NCI-H146 (cell line): Measurements from ENCODE around the gene SELENON.
"Not testable (repeated sequence)": the region's sequence is repeated elsewhere in the genome, so short reads cannot be mapped to it uniquely, and the experiment has no call there.

ENCODE experiments used
- DNase-seq: peaks from one replicate; lab custom pipeline; 2025; lab: John Stamatoyannopoulos, UW

SELENON gene

DNA sequence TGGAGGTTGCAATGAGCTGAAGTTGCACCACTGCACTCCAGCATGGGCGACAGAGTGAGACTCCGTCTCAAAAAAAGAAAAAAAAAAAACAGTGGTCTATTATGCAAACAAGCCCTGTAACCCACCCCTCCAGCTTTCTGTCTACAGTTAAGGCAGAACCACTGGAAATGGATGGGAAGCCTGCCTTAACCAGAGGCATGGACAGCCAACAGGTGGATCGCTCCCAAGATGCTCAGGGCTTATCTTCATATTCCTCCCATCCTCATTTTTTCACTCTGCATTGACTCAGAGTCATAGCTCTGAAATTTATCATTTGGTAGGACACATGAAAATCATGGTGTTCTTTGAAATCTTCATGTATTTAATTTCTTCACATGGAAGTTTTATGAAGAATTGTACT lies 28.5 kb downstream of the SELENON start:
- no peak for DNase-seq

DNA sequence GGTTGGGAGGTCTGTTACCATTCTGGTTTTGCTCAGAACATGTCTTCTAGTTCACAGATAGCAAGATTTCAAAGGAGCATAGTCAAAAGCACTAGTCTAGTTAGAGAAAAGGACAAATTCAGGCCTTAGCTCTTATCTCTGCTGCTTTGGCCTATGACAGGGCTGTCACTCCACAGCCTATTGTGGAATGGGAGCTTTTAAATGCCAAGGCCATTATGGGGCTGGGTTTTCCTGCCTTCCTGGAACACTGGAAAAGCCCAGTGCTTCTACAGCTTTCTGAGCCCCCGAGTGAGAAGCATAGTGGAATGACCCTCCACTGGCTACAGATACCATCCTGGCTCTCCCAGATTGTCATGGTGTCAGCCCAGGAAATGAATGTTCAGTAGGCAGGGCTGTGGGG lies 29.1 kb downstream of the SELENON start:
- DNase-seq, result no peak

DNA sequence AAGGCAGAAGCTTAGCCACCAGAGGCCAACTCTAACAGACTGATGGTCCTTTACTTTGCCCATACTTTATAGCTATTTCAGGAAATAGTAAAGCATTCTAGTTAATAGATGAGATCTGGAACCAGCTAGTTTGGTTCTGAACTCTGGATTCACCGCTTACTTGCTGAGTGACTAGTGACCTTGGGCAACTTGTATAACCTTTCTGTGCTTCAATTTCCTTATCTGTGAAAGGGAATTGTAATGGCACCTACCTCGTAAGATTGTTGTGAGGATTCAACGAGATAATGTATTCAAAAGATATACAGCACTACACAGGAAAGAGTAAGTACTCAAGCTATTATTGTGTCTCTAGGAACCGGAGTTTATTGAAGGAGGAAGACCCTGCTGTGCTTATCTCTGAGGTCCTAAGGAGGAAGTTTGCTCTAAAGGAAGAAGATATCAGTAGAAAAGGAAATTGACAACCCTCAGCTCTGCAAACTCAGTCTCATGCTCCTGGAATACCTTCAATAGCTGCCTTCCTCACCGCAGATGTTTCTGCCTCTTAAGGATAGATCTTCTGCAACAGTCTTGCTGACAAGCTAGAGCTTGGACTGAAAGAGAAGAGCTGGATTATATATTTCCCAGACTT lies 31.7 kb downstream of the SELENON start:
- no peak for DNase-seq

DNA sequence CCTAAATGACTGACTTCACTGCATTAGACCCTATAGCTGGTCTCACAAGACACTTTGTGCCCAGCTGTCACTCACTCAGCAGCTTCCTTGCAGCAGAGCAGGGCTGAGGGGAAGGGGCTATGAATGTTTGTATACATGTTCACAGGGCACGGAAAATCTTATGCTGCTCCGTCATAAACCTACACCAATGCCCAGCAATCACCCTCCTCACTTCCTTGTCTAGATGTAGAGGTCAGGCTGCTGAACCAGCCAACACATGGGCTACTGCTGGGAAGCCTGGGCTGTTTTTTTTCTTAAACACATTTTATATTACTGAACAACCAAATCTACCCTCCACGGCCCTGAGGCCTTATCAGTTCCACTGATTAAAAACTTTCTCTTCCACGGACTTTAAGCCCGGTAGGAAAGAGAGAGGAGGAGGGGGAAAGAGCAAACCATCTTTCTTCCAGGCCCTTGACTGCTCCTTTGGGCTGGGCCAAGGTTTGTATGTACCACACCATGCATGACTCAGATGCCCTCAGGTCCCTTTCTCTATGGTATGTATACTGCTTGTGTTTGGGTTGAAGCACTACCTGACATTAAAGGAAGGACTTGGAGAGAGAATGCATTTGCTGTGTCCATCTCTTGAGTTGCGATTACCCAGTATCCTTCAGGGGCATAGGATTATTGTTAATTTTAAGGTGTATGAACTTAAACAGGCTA lies 32.5 kb downstream of the SELENON start:
- no peak for DNase-seq

DNA sequence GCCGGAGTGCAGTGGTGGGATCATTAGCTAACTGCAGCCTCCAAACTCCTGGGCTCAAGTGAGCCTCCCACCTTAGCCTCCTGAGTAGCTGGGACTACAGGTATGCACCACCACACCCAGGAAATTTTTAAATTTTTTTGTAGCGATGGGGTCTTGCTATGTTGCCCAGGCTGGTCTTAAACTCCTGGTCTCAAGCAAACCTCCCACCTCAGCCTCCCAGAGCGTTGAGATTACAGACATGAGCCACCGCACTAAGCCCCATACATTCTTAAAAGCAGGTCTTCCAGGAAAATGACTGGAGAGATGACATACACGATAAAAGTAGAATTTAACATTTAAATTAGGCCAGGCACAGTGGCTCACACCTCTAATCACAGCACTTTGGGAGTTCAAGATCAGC lies 33.2 kb downstream of the SELENON start:
- DNase-seq, result no peak

DNA sequence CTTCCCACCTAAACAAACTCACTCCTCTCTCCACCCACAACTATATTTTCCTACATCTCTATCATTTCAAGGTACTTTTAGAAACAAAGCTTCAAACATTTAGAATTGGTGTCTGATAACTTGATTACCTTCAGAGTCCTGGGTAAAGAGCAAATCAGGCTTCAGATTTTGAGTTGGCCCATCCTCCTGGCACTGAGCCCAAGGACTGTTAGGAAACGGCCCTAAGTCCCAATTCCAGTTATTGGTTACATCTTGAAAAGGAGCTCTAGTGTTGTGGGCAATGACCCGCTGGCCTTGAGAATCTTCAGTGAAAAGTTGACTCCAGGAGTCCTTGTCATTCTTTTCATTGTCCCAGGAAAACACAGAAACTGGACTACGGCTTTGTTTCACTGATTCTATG lies 34.9 kb downstream of the SELENON start:
- DNase-seq, result no peak

DNA sequence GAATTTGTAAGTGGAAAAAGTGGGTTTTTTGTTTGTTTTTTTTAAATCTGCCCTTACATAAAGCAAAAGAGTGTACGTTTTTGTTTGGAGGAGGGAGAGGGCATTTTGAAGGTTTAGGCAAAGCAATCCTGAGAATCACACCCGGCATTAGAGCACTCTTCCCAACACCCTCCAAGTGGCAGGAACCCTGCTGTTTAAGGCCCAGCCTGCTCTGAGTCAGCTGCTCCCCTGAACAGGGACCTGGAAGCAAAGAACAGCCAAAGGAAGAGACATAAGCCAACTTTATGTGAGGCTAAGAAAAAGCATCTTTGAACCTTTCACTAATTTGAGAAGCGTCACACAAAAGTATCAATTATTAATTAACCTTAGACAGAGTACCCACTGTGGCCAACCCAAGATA lies 36.7 kb downstream of the SELENON start:
- no peak for DNase-seq

DNA sequence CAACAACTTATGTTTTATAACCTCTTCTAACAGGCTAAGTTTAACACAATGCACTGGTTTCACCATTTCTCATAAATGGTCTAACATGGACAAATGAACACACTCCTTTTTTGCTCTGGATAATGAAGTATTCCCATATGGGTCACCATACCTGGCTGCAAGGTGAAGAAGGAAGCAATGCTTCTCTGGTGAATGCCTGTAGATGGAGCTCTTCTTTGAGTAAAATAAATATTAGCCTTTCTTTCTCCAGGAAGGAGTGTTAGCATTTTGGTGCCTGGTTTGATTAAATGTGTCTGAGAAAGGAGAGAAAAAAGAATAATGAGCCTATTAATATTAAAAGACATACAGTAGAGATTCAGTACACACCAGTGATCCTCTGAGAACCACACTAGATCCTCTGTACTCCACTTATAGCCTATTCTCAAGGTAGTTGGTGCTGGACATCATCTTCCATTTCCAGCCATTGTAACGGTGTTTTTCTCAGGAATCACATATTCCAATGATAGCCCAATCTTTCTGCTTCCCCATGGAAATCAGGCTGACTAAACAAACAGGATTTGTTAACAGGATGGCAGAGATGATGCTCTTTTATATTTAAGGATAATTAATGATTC lies 37.4 kb downstream of the SELENON start:
- DNase-seq, result peak; percentile 17

DNA sequence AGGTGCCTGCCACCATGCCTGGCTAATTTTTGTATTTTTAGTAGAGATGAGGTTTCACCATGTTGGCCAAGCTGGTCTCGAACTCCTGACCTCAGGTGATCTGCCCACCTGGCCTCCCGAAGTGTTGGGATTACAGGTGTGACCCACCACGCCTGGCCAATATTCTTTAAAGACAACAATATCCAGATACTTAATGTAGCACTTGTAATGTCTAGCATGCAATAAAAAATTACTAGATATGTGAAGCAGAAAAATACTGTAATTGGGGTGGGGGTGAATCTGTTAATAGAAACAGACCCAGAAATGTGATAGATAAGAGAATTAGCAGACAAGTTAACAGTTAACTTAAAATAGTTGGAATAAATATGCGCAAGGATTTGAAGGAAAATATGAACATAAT lies 39.8 kb downstream of the SELENON start:
- DNase-seq, result not testable (repeated sequence)

DNA sequence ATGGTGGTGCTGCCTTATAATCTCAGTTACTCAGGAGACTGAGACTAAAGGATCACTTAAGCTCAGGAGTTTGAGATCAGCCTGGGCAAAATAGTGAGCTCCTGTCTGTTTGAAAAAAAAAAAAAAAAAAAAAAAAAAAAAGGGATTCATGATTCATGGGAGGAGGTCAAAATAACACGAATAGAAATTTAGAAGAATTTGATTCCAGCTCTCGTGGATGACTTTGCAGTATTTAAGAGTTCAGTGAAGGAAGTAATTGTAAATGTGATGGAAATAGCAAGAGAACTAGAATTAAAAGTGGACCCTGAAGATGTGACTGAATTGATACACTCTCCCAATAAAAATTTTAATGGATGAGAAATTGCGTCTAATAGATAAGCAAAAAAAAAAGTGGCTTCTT lies 43.5 kb downstream of the SELENON start:
- no peak for DNase-seq

DNA sequence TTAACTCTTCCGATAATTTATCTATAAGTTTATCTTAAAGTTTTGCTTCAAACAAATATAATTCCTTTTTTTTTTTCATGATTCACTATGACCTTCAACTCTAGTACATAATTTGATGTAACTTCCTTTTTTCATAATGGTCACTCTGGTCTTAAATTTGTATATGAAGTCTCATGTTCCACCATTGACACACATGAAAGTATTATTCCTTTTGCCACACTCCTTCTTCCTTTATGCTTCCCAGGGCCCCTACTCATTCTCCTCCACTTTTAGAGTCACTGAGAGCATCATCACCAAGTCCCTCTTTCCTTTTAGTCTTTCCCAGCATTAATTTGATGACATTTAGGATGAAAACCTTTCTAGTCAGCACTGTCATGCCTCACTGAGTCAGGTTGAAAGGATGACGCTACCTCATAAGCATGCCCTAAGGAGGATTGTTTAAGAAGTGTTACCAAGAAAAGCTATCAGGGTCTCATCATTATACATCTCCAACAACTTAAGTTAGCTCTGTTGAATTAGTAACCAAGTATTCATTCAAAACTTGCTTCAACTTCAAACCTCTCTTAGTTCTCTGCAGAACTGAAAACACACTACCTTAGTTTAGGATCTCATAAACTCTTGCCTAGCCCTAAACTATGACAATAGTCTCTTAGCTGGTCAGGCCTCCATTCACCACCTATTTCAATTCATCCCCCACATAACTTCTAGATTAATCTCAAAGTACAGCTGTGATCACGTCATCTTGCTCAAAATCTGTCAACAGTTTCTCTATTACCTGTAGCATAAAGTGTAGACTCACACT lies 44.7 kb downstream of the SELENON start:
- DNase-seq, result no peak

DNA sequence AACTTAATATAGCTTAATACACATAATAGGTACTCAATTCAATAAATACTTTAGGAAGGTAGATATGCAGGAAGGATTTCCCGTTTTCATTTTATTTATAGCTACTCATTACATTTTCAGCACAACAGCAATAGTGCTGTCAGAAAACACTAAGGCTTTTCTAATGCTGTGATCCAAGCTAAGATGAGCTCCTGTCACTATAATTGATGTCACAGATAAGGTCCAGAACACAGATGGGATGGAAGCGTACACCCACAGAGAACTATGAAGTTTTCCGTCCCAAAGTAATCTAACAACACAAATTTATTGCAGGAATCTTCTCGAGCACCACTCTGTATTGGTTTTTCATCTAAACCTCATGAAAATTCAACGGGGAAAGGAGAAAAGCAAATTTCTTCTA lies 45.7 kb downstream of the SELENON start:
- DNase-seq, result no peak

DNA sequence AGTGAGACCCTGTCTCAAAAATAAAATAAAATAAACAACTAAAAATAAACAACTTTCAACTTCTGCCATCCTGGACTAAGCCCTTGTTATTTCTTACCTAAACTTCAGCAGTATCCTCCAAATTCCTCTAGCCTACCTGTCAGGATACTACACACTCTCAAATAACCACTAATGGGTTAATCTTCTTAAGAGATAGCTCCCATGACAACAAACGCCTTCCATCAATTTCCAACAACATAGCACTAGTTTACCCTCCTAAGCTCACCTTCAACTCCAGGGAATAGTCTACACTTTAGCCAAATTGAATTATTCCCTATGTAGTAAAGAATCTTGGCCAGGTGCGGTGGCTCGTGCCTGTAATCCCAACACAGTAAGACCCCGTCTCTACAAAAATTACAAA lies 47.9 kb downstream of the SELENON start:
- DNase-seq, result no peak

DNA sequence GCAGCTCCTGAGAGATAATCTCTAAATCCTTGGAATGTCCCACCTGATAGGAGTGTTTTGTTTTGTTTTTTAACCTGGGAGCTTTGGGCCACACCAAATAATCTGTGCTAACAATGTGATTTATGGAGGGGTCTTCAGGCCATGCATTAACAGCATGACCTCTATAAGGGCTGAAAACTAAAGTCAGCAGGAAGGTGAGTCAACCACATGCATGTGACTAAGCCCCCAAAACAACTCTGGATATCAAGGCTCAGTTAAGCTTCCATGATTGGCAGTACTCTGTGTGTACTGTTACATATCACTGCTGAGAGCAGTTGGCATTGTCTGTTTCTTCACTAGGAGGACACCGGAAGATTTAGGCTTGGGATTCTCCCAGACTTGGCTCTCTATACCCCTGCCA lies 48.5 kb downstream of the SELENON start:
- no peak for DNase-seq

DNA sequence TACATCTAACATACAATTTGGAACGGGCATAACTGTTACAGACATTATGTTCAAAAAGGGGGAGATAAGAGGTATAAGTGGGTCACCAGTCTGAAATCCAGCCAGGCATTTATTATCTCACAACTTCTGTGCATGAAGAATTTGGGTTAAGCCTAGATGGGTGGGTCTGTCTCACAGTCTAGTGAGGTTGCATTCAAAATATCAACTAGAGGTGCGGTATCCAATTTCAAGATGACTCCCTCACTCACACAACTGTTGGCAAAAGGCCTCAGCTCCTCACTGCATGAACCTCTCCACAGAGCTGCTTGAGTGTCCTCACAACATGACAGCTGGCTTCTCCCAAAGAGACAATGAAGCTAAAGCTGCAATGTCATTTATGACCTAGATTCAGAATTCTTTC lies 54.6 kb downstream of the SELENON start:
- DNase-seq, result no peak

DNA sequence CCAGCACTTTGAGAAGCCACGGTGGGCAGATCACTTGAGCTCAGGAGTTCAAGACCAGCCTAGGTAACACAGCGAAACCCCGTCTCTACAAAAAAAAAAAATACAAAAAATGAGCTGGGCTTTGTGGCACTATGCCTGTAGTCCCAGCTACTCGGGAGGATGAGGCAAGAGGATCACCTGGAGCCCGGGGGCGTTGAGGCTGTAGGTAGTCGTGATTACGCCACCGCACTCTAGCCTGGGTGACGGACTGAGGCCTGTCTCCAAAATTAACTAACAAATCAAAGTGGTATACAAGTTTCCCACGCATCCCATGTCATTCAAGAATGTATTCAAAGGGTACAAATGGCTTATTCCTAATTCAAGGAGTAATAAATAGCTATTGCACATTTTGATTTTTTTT lies 56.9 kb downstream of the SELENON start:
- no peak for DNase-seq

DNA sequence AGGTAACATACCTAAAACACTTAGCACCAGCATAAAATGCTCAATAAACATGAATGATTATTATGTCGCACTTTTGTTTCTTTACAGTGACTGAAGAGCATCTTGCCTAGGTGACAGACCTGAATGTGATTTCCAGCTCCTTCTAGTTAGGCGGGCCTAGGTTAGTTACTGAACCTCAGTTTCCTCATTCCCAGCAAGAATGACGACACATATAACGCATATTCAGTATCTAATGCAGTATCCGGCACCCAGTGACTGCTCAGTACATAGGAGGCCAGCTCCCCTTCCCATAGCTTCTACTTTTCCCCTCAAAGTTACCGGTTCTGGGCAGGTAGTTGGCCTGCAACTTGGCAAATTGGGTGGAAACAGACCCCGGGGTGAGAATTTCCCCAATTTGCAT lies 58.5 kb downstream of the SELENON start:
- DNase-seq, result no peak

DNA sequence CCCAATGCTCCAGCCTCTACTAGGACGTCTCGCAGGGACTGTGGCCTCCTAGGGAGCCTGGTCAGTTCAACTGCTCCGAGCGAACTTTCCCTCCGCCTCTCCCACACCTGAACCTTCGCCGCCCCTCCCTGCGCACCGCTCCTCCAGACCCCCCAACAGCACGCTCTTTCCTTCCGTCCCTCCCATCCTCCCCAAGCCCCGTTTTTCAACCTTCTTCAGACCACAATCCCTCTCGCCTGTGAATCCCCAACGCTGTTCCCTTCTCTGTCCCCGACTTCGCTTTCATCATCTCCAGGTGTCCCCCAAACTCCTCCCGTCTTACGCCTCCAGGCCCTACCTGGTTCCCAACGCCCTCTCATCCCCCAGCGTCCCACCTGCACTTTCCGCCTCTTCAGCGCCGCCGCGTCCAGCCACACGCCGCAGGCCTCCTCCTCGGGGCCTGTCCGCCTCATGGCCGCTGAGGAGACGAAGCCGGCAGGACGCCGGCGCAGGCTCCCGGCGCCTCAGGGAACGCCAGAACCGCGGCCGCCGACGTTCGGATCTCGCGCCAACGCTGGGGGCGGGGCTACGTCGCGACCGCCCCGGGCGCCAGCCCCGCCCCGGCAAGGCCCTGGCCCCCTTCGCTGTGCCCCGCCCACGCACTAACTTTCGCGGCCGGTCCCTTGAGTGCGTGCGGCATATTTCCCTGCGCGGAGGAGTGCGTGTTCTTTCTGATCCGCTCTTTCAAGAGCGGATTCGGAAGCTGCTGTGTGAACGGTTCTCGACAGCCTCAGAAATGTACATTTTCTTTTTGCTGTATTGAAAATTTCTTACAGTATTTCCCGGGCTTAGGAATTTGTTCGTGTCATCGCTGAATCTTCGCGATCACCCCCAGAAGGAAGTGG lies 59.2 kb downstream of the SELENON start, which contains the start of gene AUNIP:
Gene AUNIP, minus strand, starts transcription at position 552 of the 884 bp plus-strand sequence. Its CDS starts 100 bp downstream, at position 452.
- peak; percentile 75 for DNase-seq

DNA sequence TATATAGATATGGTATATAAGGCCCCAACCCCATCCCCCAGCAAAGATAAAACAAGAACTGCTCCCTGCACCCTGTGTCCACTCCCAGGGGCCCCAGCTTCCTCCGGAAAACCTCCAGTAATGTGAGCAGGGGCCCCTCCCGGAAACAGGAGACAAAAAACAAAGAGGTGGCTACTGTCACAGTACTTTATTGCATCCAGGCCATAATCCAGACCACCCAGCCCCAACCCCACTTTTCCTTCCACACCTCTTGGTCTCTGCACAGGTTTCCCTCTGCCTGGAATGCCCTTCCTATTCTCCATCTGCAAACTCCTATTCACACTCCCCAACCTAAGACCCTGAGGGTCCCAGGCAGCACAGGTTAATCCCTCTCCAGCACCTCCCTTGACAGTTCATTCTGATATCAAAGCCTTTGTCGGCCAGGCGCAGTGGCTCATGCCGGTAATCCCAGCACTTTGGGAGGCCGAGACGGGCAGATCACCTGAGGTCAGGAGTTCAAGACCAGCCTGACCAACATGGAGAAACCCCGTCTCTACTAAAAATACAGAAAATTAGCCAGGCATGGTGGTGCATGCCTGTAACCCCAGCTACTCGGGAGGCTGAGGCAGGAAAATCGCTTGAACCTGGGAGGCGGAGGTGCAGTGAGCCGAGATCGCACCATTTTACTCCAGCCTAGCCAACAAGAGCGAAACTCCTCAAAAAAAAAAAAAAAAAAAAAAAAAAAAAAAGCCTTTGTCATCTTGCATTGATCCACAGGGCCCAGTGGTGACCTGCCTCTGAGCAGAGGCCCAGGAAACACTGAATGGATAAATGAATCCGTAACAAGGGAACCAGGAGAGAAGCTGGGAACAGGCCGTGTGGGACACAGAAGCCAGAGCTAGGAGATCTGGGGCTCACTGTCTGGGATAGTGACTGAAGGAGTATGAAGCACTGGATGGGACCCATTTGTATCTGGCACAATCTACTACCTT lies 61.6 kb downstream of the SELENON start:
- DNase-seq, result no peak

DNA sequence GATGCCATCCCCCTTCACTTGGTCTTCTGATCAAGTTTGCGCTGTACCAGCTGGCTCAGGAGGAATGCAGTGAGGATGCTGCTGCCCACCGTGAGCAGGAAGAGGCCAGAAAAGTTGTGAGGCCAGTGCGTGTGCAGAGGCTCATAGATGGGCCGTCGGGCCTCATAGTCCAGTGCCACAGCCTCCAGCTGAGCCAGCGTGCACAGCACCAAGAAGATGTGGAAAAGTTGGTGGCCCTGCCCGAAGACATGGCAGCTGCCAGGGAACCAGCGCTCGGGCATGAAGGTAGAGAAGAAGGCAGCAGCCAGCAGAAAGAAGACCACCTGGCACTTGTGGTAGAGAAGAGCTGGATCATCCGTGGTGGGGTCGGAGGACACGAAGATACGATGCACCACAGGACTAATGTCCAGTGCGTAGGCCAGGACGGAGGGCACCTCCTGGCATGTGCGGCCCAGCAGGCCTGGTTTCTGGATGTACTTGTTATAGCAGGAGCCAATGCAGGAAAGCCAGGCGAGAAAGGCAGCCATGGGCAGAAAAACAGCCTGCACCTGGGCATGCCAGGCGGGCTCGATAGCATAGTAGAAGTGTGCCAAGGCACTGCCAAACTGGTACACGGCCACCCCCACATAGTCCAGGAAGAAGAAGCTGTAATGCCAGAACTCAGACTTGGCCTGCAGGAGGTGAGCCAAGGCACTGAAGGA lies 62.9 kb downstream of the SELENON start:
- DNase-seq, result no peak
